Measurements from ENCODE around the gene TCAF1.

TCAF1 gene

DNA sequence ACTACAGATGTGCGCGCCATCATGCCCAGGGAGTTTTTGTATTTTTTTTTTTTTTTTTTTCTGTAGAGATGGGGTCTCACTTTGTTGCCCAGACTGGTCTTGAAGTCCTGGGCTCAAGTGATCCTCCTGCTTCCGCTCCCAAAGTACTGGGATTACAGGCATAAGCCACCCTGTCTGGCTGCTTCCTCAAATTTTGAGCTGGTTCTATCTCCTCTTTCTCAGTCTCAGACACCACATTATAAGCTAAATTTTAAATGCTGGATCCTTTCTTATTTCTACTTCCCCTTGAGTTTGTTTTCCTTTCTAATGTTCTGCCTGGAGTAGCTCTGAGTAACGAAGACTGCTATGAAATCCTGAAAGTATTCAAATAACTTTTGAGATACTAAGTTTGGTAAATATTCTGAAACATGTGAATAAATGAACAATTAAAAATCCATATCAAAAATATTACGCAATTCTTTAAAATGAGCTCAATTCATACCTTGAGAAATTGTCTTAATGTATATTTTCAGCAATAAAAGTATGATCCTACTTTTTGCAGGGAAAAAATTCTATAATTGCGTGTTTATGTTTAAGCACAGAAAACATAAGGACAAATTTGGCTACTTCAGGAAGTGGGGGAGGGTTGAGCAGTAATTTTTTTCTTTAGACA lies 15.0 kb downstream of the TCAF1 start:
- Histone ChIP-seq H3K4me1 (ENCODE audit: insufficient read depth, low read length) (no peaks in the 10 kb centered on the region), H3K79me2 (ENCODE audit: insufficient read depth, low read length) (peaks cover 68% of the 10 kb centered on the region), H3K36me3 (ENCODE audit: insufficient read depth, low read length) (peaks cover 12% of the 10 kb centered on the region), H3K27ac (ENCODE audit: low read length) (no peak overlapping the region), H3K9ac (ENCODE audit: low read depth, low read length) (no peak overlapping the region), H2AFZ (ENCODE audit: low read depth, low read length) (no peak overlapping the region), H3K4me3 (ENCODE audit: low read depth in 1 of 2, low read length in 2 of 2) (no peak overlapping the region), H4K20me1 (ENCODE audit: insufficient read depth, low read length) (peaks cover 27% of the 10 kb centered on the region; the same call in 1 of the 2 replicates), H3K9me3 (ENCODE audit: insufficient read depth, low read length, severe bottlenecking) (peaks cover 14% of the 10 kb centered on the region), H3K4me2 (ENCODE audit: insufficient read depth, low read length) (no peak overlapping the region), H3K27me3 (ENCODE audit: insufficient read depth, low read length, poor library complexity) (no peaks in the 10 kb centered on the region)
- no peak for ATAC-seq (ENCODE audit: insufficient read depth, low read depth)
- no peak for DNase-seq
- TF ChIP-seq CTCF (IDR thresholded peaks at IDR 0.05; ENCODE audit: borderline replicate concordance, extremely low read depth, low read length, poor library complexity, severe bottlenecking): no peak
- TF ChIP-seq EZH2 (IDR thresholded peaks at IDR 0.05; ENCODE audit: borderline replicate concordance, low read depth, low read length, severe bottlenecking): no peak

- H3K36me3 ChIP-seq (ENCODE audit: insufficient read depth, low read length): peaks cover 12% of the 10 kb centered on the region
- no peak overlapping the region for H3K9ac ChIP-seq (ENCODE audit: low read depth, low read length)
- no peak overlapping the region for H2AFZ ChIP-seq (ENCODE audit: low read depth, low read length)
- H3K27me3 ChIP-seq (ENCODE audit: insufficient read depth, low read length, poor library complexity): no peaks in the 10 kb centered on the region
- no peaks in the 10 kb centered on the region for H3K4me1 ChIP-seq (ENCODE audit: insufficient read depth, low read length)
- peaks cover 58% of the 10 kb centered on the region for H3K79me2 ChIP-seq (ENCODE audit: insufficient read depth, low read length)
- TF ChIP-seq CTCF (IDR thresholded peaks at IDR 0.05; ENCODE audit: borderline replicate concordance, extremely low read depth, low read length, poor library complexity, severe bottlenecking) (no peak), EZH2 (IDR thresholded peaks at IDR 0.05; ENCODE audit: borderline replicate concordance, low read depth, low read length, severe bottlenecking) (no peak)
- peaks cover 31% of the 10 kb centered on the region; the same call in 1 of the 2 replicates for H4K20me1 ChIP-seq (ENCODE audit: insufficient read depth, low read length)
- no peak overlapping the region for H3K4me3 ChIP-seq (ENCODE audit: low read depth in 1 of 2, low read length in 2 of 2)
- no peak overlapping the region for H3K27ac ChIP-seq (ENCODE audit: low read length)
- no peak overlapping the region for H3K4me2 ChIP-seq (ENCODE audit: insufficient read depth, low read length)
- DNase-seq (no peak), ATAC-seq (ENCODE audit: insufficient read depth, low read depth) (no peak)
- H3K9me3 ChIP-seq (ENCODE audit: insufficient read depth, low read length, severe bottlenecking): peaks cover 11% of the 10 kb centered on the region
Observed at GRCh38 chr7:143885951-143886350, 16.0 kb downstream of the TCAF1 start.

DNA sequence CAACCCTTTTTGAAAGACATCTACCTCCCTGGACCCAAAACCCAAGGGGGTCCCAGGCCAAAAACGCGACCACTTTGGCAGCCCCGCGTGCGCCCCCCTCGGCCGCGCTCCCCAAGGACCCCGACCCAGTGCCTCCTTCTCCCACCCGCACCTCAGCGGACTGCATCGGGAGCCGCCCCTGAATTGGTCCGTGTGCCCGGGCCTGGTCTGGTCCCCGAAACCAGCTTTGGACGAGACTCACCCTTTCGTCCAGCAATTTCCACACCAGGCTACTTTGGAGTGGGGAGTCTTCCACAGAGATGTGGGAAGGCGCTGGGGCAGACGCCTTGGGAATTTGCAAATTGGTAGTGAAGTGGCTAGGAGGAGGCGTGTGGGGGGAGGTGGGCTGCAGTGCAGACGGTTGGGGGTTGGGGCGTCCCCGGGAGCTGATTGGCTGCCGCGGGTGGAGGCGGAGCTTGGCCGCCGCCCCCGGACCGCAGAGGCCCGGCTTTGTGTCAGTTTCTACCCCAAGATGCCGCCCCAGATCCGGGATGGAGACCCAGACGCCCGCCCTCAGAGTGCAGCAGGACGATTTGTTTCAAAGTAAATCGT lies 16.9 kb downstream of the TCAF1 start:
- peaks cover 8% of the 10 kb centered on the region for H3K36me3 ChIP-seq (ENCODE audit: insufficient read depth, low read length)
- H3K27me3 ChIP-seq (ENCODE audit: insufficient read depth, low read length, poor library complexity): no peaks in the 10 kb centered on the region
- DNase-seq: no peak
- no peak for ATAC-seq (ENCODE audit: insufficient read depth, low read depth)
- H3K9me3 ChIP-seq (ENCODE audit: insufficient read depth, low read length, severe bottlenecking): peaks cover 5% of the 10 kb centered on the region
- H3K79me2 ChIP-seq (ENCODE audit: insufficient read depth, low read length): peaks cover 56% of the 10 kb centered on the region
- H2AFZ ChIP-seq (ENCODE audit: low read depth, low read length): no peak overlapping the region
- no peak overlapping the region for H3K27ac ChIP-seq (ENCODE audit: low read length)
- peaks cover 34% of the 10 kb centered on the region; the same call in 1 of the 2 replicates for H4K20me1 ChIP-seq (ENCODE audit: insufficient read depth, low read length)
- no peak overlapping the region for H3K9ac ChIP-seq (ENCODE audit: low read depth, low read length)
- H3K4me3 ChIP-seq (ENCODE audit: low read depth in 1 of 2, low read length in 2 of 2): no peak overlapping the region
- no peak overlapping the region for H3K4me2 ChIP-seq (ENCODE audit: insufficient read depth, low read length)
- TF ChIP-seq EZH2 (IDR thresholded peaks at IDR 0.05; ENCODE audit: borderline replicate concordance, low read depth, low read length, severe bottlenecking): no peak
- no peak for TF ChIP-seq CTCF (IDR thresholded peaks at IDR 0.05; ENCODE audit: borderline replicate concordance, extremely low read depth, low read length, poor library complexity, severe bottlenecking)
- H3K4me1 ChIP-seq (ENCODE audit: insufficient read depth, low read length): no peaks in the 10 kb centered on the region
